ENCODE data around the gene REV3L. TPM values are rescaled to one million over a fixed set of nuclear protein-coding genes. Genes with fewer than 3 reads are reported as not detected.

The REV3L gene
- total and polyA plus RNA-seq, 9 of the 15 experiments (the other 6 are each of a cell fraction or from before 2014, with no cell fraction given): 5.5 to 24.4 (median 14.4) TPM

DNA sequence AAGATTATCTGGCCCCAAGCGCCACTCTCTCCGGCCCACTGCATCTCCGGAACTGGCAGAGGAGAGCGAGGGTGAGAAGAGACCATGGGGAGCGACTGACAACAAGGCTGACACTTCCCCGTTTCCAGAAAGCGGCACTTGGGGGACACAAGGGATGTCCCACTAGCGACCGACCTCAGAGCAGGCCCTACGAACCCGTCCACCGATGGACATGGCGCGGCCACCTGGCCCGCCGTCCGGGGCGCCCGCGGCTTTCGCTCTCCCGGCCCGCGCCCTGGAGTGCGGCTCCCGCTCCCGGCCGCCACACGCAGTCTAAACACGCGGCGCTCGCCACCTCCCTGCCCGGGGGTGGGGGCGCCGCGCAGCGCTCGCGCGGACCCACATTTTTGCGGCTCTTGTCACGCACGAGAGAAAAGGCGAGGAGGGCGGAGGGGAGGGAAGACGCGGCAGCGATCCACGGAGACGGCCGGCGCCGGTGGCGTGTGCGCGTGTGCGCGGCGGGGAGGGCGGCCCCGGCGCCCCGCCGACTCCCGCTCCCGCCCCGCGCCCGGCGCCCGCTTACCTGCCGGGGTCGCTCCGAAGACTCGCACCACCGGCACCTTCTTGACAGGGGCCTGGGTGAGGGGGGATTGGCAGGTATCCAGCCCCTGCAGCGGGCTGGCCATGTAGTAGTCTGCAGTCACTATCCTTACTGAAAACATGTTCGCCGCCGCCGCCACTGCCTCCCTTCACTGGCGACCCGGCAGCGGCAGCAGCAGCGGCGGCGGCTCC, 645 bp downstream of the REV3L start (continued):
- no peak for TF ChIP-seq RBM25 (IDR thresholded peaks at IDR 0.05; ENCODE audit: low read depth, low read length, severe bottlenecking)
- no peak for TF ChIP-seq XRCC3 (IDR thresholded peaks at IDR 0.05)
- no peak for TF ChIP-seq MTA2 (IDR thresholded peaks at IDR 0.05; ENCODE audit: low read depth)
- TF ChIP-seq TCF3 (CRISPR knock-in tag; IDR thresholded peaks at IDR 0.05): no peak
- no peak for TF ChIP-seq ZNF644 (tag; IDR thresholded peaks at IDR 0.05; ENCODE audit: low read depth)
- TF ChIP-seq YY1 (IDR thresholded peaks at IDR 0.05; ENCODE audit: borderline replicate concordance in 1 of 3, control insufficient read depth in 1 of 3, extremely low read depth in 1 of 3, insufficient read depth in 3 of 3, insufficient read length in 1 of 3, insufficient replicate concordance in 2 of 3, low read depth in 1 of 3, low read length in 2 of 3): peak in 1 of 3 experiments; percentile 62
- no peak for TF ChIP-seq ZNF165 (CRISPR knock-in tag; IDR thresholded peaks at IDR 0.05; ENCODE audit: borderline replicate concordance)
- TF ChIP-seq U2AF2 (optimal IDR thresholded peaks at IDR 0.05; ENCODE audit: low read depth, low read length): no peak
- TF ChIP-seq POLR2AphosphoS2 (IDR thresholded peaks at IDR 0.05; ENCODE audit: low read length): no peak
- TF ChIP-seq STAT5A (IDR thresholded peaks at IDR 0.05; ENCODE audit: borderline replicate concordance, low read length): no peak
- TF ChIP-seq ZNF12 (CRISPR knock-in tag; IDR thresholded peaks at IDR 0.05): no peak
- TF ChIP-seq PHB (CRISPR knock-in tag; IDR thresholded peaks at IDR 0.05): no peak
- no peak for TF ChIP-seq CEBPG (CRISPR knock-in tag; IDR thresholded peaks at IDR 0.05)
- no peak for TF ChIP-seq CEBPG (tag; conservative IDR thresholded peaks at IDR 0.05 in 1 of 2, IDR thresholded peaks at IDR 0.05 in 1 of 2)
- TF ChIP-seq, protein P1, sequence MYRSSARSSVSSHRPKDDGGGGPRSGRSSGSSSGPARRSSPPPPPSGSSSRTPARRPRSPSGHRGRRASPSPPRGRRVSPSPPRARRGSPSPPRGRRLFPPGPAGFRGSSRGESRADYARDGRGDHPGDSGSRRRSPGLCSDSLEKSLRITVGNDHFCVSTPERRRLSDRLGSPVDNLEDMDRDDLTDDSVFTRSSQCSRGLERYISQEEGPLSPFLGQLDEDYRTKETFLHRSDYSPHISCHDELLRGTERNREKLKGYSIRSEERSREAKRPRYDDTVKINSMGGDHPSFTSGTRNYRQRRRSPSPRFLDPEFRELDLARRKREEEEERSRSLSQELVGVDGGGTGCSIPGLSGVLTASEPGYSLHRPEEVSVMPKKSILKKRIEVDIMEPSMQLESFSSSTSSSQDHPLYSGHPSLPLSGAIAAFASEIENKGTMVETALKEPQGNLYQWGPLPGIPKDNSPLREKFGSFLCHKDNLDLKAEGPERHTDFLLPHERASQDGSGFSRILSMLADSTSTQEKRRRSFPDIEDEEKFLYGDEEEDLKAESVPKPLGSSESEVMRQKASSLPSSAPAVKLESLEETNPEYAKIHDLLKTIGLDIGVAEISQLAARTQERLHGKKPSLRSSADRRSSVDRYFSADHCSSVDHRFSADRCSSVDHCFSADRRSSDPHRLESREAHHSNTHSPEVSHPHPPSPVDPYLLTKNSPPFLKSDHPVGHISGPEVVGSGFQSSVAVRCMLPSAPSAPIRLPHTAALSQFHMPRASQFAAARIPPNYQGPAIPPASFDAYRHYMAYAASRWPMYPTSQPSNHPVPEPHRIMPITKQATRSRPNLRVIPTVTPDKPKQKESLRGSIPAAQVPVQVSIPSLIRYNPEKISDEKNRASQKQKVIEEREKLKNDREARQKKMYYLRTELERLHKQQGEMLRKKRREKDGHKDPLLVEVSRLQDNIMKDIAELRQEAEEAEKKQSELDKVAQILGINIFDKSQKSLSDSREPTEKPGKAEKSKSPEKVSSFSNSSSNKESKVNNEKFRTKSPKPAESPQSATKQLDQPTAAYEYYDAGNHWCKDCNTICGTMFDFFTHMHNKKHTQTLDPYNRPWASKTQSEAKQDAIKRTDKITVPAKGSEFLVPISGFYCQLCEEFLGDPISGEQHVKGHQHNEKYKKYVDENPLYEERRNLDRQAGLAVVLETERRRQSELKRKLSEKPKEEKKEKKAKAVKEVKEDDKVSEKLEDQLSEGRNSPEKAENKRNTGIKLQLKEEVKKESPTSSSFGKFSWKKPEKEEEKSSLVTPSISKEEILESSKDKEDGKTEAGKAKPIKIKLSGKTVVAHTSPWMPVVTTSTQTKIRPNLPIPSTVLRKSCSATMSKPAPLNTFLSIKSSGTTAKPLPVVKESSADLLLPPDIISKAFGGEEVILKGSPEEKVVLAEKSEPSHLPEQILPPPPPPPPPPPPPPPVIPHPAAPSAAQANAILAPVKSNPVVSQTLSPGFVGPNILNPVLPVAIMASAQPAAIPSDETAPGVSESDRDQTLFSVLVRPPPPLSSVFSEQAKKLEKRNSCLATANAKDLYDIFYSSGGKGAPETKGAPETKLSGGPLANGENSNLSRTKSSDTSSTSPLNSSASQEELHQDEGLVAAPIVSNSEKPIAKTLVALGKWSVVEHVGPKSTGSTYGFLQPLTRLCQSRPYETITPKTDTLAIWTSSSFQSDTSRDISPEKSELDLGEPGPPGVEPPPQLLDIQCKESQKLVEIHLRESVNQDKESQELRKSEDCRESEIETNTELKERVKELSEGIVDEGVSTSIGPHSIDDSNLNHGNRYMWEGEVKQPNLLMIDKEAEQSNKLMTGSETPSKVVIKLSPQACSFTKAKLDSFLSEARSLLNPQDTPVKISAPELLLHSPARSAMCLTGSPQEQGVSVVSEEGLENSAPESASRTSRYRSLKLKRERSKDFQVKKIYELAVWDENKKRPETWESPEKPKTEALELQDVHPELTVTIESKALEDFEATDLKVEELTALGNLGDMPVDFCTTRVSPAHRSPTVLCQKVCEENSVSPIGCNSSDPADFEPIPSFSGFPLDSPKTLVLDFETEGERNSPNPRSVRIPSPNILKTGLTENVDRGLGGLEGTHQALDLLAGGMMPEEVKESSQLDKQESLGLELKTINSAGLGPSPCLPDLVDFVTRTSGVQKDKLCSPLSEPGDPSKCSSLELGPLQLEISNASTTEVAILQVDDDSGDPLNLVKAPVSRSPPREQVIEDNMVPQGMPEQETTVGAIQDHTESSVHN (IDR thresholded peaks at IDR 0.05; ENCODE audit: borderline replicate concordance in 1 of 2, low read depth in 1 of 2): no peak
- peak in 1 of 2 experiments; percentile 54; a peak in 2 of 4 replicates for TF ChIP-seq NRF1 (conservative IDR thresholded peaks at IDR 0.05 in 1 of 2, IDR thresholded peaks at IDR 0.05 in 1 of 2)
- no peak for TF ChIP-seq NEUROD1 (IDR thresholded peaks at IDR 0.05; ENCODE audit: borderline replicate concordance, low read depth, low read length, partially characterized antibody)
- TF ChIP-seq ETS2 (tag; IDR thresholded peaks at IDR 0.05; ENCODE audit: borderline replicate concordance, poor library complexity, severe bottlenecking): no peak
